ENCODE data around the gene SSTR5.

- TF ChIP-seq ZNF274 (IDR thresholded peaks at IDR 0.05; ENCODE audit: low read depth, low read length) (no peak), YY1 (IDR thresholded peaks at IDR 0.05; ENCODE audit: insufficient read depth, insufficient read length) (no peak)
Measured at GRCh38 chr16:1122398-1122765, 49.8 kb downstream of the SSTR5 start.
